Cardiac septum (tissue), 1 donor: ENCODE results near the gene BICD1. TPM values are rescaled to one million over a fixed set of nuclear protein-coding genes. Genes with fewer than 3 reads are reported as not detected.

ENCODE experiments used
- DNase-seq: peaks from one replicate; pipeline ENCODE4 v3.0.0-alpha.2; 2020; ENCODE audit warnings: low spot score
- intact Hi-C: fragments of 100-400 bp; cut with DNase I; formaldehyde crosslinking; loops from one replicate; pipeline ENCODE4 v1.14.0; 2022
- total RNA-seq: library from RNA; stranded (reverse); fragmentation: NEBNext Ultra II Directional; extraction: Animal tissue kit (Norgen Biotek cat#: 25700); gene quantifications from one replicate; pipeline ENCODE4 v1.2.1, GENCODE V29; 2021
- donor health status: DM: no; HTN: no; CAD: no.

Gene BICD1
- total RNA-seq, 1 donor from 2014 or later = 19.8 TPM

DNA sequence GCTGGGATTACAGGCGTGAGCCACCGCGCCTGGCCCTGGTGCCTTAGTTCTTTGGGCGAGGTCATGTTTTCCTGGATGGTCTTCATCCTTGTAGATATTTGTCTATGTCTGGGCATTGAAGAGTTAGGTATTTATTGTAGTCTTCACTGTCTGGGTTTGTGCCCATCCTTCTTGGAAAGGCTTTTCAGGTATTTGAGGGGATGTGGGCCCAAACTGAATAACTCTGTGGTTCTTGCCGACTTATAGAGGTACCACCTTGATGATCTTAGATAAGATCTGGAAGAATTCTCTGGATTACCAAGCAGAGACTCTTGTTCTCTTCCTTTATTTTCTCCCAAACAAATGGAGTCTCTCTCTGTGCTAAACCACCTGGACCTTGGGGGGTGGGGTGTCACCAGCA lies 311.6 kb downstream of the BICD1 start:
- intact Hi-C loops = no loop called here
- no peak for DNase-seq

GRCh38 chr12:32418903-32419519 lies 312.4 kb downstream of the BICD1 start:
- intact Hi-C loops = no loop called here
- no peak for DNase-seq

- DNase-seq = no peak
- intact Hi-C loops = no loop called here
Observed at GRCh38 chr12:32419520-32419960, 312.9 kb downstream of the BICD1 start.

DNA sequence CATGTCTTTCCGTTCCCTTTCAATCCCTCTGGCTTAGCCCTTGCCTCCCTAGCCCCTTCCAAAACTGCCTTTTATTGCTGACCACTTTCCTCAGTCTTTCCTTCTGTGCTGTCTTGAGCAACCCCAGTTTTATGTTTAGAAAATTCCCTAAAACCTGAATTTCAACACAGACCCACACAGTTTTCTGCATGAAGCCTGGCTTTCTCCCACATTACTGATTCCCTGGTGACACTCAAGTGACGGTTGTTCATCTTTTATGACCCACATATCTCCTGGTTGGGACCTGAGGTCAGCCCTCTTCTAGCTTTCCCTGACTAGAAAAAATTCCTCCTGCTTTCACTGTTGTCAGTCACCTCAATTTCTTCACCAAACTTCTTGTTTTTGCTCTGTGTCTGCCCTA lies 313.7 kb downstream of the BICD1 start:
- intact Hi-C loops = no loop called here
- DNase-seq = no peak

- DNase-seq = no peak
Observed at GRCh38 chr12:32423559-32423958, 316.9 kb downstream of the BICD1 start.

GRCh38 chr12:32431025-32431424 lies 324.4 kb downstream of the BICD1 start:
- intact Hi-C loops = no loop called here
- DNase-seq = no peak

More at GRCh38 chr12:32423559-32423958, 316.9 kb downstream of the BICD1 start:
- intact Hi-C loops = no loop called here

Other genes starting within 250 kb of the BICD1 start
- gene RESF1, start 147.4 kb upstream of the BICD1 start, total RNA-seq = 17.3 TPM